HG03520 (cell line): ENCODE measurements around the gene DNAJC12.
"Not testable (repeated sequence)": the region's sequence is repeated elsewhere in the genome, so short reads cannot be mapped to it uniquely, and the experiment has no call there.

Experiments
- ATAC-seq: cut with Tn5 transposase; IDR thresholded peaks from one replicate; pipeline ENCODE4 v1.9.1; 2021; ENCODE audit warnings: mild to moderate bottlenecking, moderate library complexity; ENCODE audit not compliant: unreplicated experiment

DNAJC12 gene

GRCh38 chr10:67837541-67838314 is at the start of gene DNAJC12:
Gene DNAJC12 (minus strand): TSS chr10:67838188. CDS start chr10:67838011, 177 bp downstream.
- peak; percentile 89 for ATAC-seq

GRCh38 chr10:67884842-67885670 is 47.1 kb upstream of the DNAJC12 start:
- peak; percentile 53 for ATAC-seq

GRCh38 chr10:67884313-67884841 is 46.4 kb upstream of the DNAJC12 start, which contains the start of gene SIRT1:
Gene SIRT1 (plus strand): TSS chr10:67884656. CDS start chr10:67884722, 66 bp downstream.
- ATAC-seq = peak; percentile 73

- no peak for ATAC-seq
Measured at GRCh38 chr10:67883710-67884312, 45.8 kb upstream of the DNAJC12 start.

- ATAC-seq = no peak
Measured at GRCh38 chr10:67878133-67878532, 40.1 kb upstream of the DNAJC12 start.

- not testable (repeated sequence) for ATAC-seq
Measured at GRCh38 chr10:67877421-67877820, 39.4 kb upstream of the DNAJC12 start.

- no peak for ATAC-seq
Measured at GRCh38 chr10:67875340-67876238, 37.6 kb upstream of the DNAJC12 start.

- ATAC-seq = no peak
Measured at GRCh38 chr10:67869996-67870395, 32.0 kb upstream of the DNAJC12 start.

- no peak for ATAC-seq
Measured at GRCh38 chr10:67868132-67868531, 30.1 kb upstream of the DNAJC12 start.

GRCh38 chr10:67864607-67865371 is 26.8 kb upstream of the DNAJC12 start:
- no peak for ATAC-seq

GRCh38 chr10:67863094-67863493 is 25.1 kb upstream of the DNAJC12 start:
- no peak for ATAC-seq

- no peak for ATAC-seq
Measured at GRCh38 chr10:67861750-67862432, 23.9 kb upstream of the DNAJC12 start.

- no peak for ATAC-seq
Measured at GRCh38 chr10:67858971-67859370, 21.0 kb upstream of the DNAJC12 start.

- ATAC-seq = no peak
Measured at GRCh38 chr10:67853512-67853911, 15.5 kb upstream of the DNAJC12 start.

GRCh38 chr10:67852761-67853160 is 14.8 kb upstream of the DNAJC12 start:
- ATAC-seq = no peak

GRCh38 chr10:67851186-67851585 is 13.2 kb upstream of the DNAJC12 start:
- ATAC-seq = no peak

- peak; percentile 84 for ATAC-seq
Measured at GRCh38 chr10:67849331-67850011, 11.5 kb upstream of the DNAJC12 start.

- no peak for ATAC-seq
Measured at GRCh38 chr10:67843284-67843683, 5.3 kb upstream of the DNAJC12 start.
